Measurements from ENCODE around the gene APOL1. TPM values are rescaled to one million over a fixed set of nuclear protein-coding genes. Genes with fewer than 3 reads are reported as not detected.
A peak's percentile ranks its signal among the peaks of the same experiment; 100 is the strongest.

The APOL1 gene
- total RNA-seq, 1 donor from 2014 or later, result 2.5 TPM

DNA sequence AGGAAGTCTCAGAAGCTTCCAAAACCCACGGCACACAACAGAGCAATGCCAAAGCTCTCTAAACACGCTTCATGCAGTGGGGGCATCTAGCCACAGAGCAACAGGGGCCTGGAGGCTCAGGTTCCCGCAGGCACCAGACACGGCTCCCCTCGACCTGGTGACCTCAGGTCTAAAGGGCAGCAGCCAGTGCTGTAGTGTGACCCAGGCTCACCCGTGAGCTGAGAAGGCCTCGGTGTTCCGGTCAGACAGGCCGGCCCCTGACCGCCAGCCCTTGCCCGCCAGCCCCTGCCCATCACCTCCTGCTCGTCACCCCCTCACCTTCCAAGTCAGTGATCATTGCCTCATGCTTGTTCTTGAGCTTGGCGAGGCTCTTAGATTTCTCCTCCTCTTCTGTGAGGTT is 45.7 kb downstream of the APOL1 start:
- TF ChIP-seq, protein P1, sequence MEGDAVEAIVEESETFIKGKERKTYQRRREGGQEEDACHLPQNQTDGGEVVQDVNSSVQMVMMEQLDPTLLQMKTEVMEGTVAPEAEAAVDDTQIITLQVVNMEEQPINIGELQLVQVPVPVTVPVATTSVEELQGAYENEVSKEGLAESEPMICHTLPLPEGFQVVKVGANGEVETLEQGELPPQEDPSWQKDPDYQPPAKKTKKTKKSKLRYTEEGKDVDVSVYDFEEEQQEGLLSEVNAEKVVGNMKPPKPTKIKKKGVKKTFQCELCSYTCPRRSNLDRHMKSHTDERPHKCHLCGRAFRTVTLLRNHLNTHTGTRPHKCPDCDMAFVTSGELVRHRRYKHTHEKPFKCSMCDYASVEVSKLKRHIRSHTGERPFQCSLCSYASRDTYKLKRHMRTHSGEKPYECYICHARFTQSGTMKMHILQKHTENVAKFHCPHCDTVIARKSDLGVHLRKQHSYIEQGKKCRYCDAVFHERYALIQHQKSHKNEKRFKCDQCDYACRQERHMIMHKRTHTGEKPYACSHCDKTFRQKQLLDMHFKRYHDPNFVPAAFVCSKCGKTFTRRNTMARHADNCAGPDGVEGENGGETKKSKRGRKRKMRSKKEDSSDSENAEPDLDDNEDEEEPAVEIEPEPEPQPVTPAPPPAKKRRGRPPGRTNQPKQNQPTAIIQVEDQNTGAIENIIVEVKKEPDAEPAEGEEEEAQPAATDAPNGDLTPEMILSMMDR (IDR thresholded peaks at IDR 0.05; ENCODE audit: unreplicated experiment), result no peak
- Mint-ChIP-seq H3K4me1 (ENCODE audit: unreplicated experiment) (peaks cover 2% of the 10 kb centered on the region), H3K27ac (ENCODE audit: unreplicated experiment) (no peak overlapping the region), H3K27me3 (ENCODE audit: unreplicated experiment) (peaks cover 15% of the 10 kb centered on the region), H3K36me3 (ENCODE audit: low read depth, unreplicated experiment) (peaks cover 54% of the 10 kb centered on the region), H3K4me3 (ENCODE audit: unreplicated experiment) (no peak overlapping the region), H3K9me3 (ENCODE audit: unreplicated experiment) (no peaks in the 10 kb centered on the region)
- no peak for DNase-seq (ENCODE audit: low spot score)

DNA sequence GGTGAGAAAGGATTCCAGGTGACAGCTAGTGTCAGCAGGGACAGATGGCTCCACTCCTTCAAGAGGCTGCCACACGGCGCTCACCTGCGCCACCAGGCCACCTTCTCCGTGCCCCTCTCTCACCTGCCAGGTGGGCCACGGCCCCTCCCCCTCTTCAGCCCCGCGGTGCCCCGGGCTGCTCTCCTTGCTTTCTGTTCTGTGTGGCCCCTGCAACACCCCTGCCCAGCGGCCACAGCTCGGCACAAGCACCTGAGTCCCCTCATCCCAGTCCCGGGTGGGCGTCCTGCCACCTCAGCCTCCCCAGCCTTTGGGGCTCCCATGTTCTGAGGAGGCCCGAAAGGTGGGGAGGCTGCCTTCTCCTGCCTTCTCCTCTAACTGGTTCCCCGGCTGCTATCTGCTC is 46.4 kb downstream of the APOL1 start:
- H3K36me3 Mint-ChIP-seq (ENCODE audit: low read depth, unreplicated experiment), result peaks cover 56% of the 10 kb centered on the region
- peaks cover 19% of the 10 kb centered on the region for H3K27me3 Mint-ChIP-seq (ENCODE audit: unreplicated experiment)
- H3K4me1 Mint-ChIP-seq (ENCODE audit: unreplicated experiment), result peaks cover 2% of the 10 kb centered on the region
- H3K27ac Mint-ChIP-seq (ENCODE audit: unreplicated experiment), result no peak overlapping the region
- no peaks in the 10 kb centered on the region for H3K9me3 Mint-ChIP-seq (ENCODE audit: unreplicated experiment)
- H3K4me3 Mint-ChIP-seq (ENCODE audit: unreplicated experiment), result no peak overlapping the region
- no peak for DNase-seq (ENCODE audit: low spot score)
- TF ChIP-seq, protein P1 (IDR thresholded peaks at IDR 0.05; ENCODE audit: unreplicated experiment), result no peak

DNA sequence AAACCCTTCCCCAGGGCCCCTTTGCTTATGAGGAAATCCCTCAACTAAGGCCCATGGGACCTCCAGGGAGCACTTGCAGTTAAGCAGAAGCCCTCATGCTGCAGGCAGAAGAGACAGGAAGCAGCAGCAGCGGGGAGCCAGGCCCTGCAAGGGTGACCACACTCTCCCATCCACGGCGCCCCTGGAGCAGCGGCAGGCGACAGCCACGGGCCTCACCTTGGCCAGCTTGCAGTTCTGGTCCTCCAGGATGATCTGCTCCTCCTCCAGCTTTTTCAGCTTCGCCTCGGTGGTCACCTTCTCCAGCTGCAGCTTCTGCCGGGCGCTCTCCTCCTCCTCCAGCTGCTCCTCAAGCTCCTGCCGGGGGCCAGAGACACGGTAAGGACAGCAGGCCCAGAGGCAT is 47.0 kb downstream of the APOL1 start:
- peaks cover 52% of the 10 kb centered on the region for H3K36me3 Mint-ChIP-seq (ENCODE audit: low read depth, unreplicated experiment)
- TF ChIP-seq, protein P1 (IDR thresholded peaks at IDR 0.05; ENCODE audit: unreplicated experiment), result no peak

DNA sequence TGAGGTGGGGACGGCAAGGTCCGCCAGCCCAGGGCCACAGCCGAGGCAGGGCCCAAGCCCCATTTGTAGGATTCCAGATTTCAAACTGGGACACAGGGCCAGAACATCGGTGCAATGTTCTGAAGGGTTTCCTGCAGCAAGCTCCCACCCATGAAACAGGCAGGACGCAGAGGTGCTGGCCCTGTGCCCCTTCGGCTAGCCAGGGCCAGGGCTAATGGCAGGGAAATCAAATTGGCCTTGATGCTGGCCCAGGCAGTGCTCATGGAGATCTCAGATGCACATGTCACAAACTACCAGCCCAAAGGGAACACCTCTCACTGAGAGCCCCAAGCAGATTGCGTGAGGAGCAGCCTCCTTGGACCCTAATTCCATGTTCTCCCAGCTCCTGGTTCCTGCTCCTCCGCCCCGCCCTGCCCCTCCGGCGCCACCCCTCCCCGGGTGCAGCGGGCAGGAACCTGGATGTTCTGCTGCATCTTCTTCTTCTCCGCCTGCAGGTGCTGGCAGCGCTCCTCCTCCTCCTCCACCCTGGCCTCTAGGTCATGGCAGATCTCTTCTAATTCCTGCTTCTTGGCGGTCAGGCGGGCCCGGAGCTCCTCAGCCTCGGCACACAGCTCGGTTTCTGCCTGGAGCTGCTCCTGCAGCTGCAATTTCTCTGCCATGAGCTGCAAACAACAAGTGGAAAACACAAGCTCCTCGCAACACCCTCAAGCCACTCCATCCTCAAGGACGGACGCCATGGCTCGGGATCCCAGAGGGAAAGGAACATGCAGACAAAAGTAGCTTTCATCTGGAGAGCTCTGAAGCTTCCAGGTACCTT is 47.7 kb downstream of the APOL1 start:
- peak overlapping the region; percentile 75 for H3K4me3 Mint-ChIP-seq (ENCODE audit: unreplicated experiment)
- peaks cover 20% of the 10 kb centered on the region for H3K27me3 Mint-ChIP-seq (ENCODE audit: unreplicated experiment)
- H3K9me3 Mint-ChIP-seq (ENCODE audit: unreplicated experiment), result no peaks in the 10 kb centered on the region
- TF ChIP-seq, protein P1 (IDR thresholded peaks at IDR 0.05; ENCODE audit: unreplicated experiment), result no peak
- H3K36me3 Mint-ChIP-seq (ENCODE audit: low read depth, unreplicated experiment), result peaks cover 54% of the 10 kb centered on the region
- H3K4me1 Mint-ChIP-seq (ENCODE audit: unreplicated experiment), result peaks cover 4% of the 10 kb centered on the region
- no peak for DNase-seq (ENCODE audit: low spot score)
- H3K27ac Mint-ChIP-seq (ENCODE audit: unreplicated experiment), result peak overlapping the region; percentile 80

More for the DNA sequence above, 47.0 kb downstream of the APOL1 start:
- DNase-seq (ENCODE audit: low spot score), result no peak
- H3K27me3 Mint-ChIP-seq (ENCODE audit: unreplicated experiment), result peaks cover 17% of the 10 kb centered on the region
- H3K27ac Mint-ChIP-seq (ENCODE audit: unreplicated experiment), result no peak overlapping the region
- peaks cover 2% of the 10 kb centered on the region for H3K4me1 Mint-ChIP-seq (ENCODE audit: unreplicated experiment)
- no peaks in the 10 kb centered on the region for H3K9me3 Mint-ChIP-seq (ENCODE audit: unreplicated experiment)
- no peak overlapping the region for H3K4me3 Mint-ChIP-seq (ENCODE audit: unreplicated experiment)

DNA sequence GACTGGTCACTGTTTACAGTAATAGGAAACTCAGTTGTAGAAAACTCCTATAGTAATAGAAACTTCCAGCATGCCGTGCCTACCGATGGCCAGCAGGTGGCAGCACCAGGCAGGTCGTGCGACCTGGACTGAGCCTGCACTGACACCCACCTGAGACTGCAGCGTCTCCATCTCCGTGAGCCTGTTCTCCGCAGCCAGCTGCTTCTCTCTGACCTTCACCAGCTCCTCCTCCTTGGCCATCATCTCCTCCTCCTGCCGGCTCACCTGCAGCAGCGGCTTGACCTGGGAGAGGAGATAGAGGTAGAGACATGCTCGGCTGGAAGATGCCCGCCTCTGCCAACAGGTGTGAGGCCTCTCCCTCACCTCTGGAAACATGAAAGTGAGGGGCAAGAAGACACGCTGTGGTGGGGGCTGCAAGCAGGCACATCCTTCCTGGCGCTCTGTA is 48.5 kb downstream of the APOL1 start:
- Mint-ChIP-seq H3K4me1 (ENCODE audit: unreplicated experiment) (peaks cover 7% of the 10 kb centered on the region), H3K4me3 (ENCODE audit: unreplicated experiment) (peak overlapping the region; percentile 79), H3K9me3 (ENCODE audit: unreplicated experiment) (no peaks in the 10 kb centered on the region), H3K27me3 (ENCODE audit: unreplicated experiment) (peaks cover 21% of the 10 kb centered on the region), H3K36me3 (ENCODE audit: low read depth, unreplicated experiment) (peaks cover 54% of the 10 kb centered on the region), H3K27ac (ENCODE audit: unreplicated experiment) (peak overlapping the region; percentile 64)
- peak; percentile 79 for DNase-seq (ENCODE audit: low spot score)
- TF ChIP-seq, protein P1 (IDR thresholded peaks at IDR 0.05; ENCODE audit: unreplicated experiment), result peak; percentile 99
